GM12801 (cell line): ENCODE data around the gene PCNX1.

Experiments
- TF ChIP-seq, protein P1 (sequence below): IDR thresholded peaks from one replicate; pipeline ENCODE4 v1.5.1; 2011; ENCODE audit warnings: control low read depth; ENCODE audit not compliant: insufficient read length; ENCODE audit errors: extremely low read depth

PCNX1 gene

DNA sequence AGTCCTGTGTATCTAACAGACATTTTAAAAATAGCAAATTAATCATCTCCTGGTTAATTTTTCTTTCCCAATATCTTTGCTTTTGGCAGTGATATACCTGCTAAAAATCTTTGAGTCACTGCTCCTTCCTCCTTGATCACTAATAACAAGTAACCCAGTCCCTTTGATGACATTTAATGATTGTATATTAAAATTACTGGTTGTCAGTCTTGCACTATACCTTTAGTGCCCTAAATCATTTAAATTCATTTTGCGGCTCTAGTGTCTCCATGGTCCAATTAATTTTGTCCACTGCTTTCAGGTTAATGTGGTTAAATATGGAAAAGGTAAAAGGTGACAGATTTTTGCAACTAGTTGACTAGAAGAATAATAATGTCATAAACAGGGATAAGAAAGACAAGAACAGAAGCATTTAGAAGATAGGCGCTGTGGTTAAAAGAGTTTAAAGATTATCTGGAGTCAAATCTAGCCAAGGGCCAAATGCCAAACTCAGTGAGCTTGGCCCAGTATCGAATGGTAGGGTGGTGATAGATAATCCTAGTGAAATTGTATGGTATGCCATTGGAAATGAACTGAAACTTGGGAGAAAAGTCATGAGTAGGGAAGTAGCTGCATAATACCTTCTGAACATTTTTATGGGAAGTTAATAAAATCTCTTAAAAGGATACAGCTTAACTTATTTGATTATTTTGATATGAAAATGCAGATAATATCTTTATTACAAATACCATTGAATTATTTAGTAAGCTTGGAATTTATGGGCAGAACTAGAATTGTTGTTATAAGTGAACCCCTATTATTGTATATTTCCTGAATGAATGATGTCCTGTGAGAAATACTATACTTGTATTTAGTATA is 115.0 kb downstream of the PCNX1 start:
- TF ChIP-seq, protein P1, sequence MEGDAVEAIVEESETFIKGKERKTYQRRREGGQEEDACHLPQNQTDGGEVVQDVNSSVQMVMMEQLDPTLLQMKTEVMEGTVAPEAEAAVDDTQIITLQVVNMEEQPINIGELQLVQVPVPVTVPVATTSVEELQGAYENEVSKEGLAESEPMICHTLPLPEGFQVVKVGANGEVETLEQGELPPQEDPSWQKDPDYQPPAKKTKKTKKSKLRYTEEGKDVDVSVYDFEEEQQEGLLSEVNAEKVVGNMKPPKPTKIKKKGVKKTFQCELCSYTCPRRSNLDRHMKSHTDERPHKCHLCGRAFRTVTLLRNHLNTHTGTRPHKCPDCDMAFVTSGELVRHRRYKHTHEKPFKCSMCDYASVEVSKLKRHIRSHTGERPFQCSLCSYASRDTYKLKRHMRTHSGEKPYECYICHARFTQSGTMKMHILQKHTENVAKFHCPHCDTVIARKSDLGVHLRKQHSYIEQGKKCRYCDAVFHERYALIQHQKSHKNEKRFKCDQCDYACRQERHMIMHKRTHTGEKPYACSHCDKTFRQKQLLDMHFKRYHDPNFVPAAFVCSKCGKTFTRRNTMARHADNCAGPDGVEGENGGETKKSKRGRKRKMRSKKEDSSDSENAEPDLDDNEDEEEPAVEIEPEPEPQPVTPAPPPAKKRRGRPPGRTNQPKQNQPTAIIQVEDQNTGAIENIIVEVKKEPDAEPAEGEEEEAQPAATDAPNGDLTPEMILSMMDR, result no peak

DNA sequence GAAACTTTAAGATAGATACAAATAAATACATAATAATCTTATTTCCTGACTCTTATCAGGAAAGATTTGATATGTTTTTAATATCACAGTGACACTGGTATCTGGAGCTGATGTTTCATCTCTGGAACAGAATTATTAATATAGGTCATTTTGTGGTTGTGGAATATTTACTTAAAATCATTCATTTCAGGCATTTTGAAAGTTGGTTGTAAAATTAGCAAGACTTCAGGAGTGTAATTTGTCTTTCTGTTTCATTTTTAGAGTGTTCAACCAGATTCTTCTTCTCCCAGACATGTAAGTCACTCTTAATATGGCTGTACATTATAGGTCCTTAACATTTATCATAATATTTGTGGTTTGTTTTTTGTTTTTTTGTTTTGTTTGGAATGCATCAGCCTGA is 115.7 kb downstream of the PCNX1 start:
- TF ChIP-seq, protein P1, result no peak

DNA sequence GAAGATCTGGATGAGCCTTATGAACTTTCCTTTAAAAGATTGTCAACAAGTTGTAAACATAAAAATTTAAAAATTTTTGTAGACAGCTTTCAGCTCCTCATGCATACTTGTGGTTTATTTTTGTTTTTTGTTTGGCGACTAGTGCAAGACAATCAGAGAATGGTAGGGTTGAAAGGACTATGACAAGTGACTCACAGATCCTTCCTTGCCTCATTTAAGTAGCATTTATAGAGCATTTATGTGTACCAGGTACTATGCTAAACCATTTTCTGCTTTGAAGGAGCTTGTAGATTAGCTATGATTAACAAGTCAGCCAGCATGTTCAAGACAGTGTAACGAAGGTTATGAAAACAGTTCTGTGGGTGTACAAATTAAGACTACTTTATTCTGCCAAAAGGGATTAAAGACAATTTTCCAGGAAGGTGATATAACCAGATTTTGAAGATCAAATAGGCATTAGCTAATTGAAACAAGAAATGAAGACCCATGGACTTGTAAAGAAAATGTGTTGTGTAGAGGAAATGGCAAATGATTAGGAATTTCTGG is 122.0 kb downstream of the PCNX1 start:
- TF ChIP-seq, protein P1, result no peak

DNA sequence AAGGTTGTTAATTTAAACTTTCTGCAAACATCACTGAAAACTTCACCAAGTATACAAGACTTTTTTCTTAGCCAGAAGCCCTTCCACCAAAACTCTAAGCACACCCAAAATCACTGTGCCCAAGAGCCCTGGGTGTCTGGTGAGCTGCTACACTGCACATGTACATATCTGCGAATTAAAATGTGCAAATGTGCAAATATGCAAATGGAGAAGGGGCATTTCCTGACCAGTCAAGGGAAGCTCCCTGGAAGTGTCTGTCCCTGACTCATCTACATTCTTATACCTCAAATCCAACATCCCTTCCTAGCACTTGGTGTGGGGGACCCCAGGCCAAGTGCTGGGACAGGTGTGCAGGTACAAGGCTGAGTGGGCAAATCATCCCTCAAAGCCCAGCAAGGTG is 123.7 kb downstream of the PCNX1 start:
- TF ChIP-seq, protein P1, result no peak

DNA sequence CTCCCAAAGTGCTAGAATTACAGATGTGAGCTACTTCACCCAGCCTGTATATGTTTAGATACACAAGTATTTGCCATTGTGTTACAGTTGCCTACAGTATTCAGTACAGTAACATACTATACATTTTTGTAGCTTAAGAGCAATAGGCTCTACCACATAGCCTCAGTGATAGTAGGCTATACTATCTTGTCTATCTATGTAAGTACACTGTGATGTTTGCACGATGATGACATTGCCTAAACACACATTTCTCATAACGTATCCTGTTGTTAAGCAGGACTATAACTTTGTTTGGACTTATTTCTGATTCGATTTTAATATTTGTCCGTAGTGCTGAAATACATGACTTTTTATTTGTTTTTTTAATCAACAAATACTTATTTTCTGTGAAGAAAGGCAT is 129.2 kb downstream of the PCNX1 start:
- TF ChIP-seq, protein P1, result no peak

DNA sequence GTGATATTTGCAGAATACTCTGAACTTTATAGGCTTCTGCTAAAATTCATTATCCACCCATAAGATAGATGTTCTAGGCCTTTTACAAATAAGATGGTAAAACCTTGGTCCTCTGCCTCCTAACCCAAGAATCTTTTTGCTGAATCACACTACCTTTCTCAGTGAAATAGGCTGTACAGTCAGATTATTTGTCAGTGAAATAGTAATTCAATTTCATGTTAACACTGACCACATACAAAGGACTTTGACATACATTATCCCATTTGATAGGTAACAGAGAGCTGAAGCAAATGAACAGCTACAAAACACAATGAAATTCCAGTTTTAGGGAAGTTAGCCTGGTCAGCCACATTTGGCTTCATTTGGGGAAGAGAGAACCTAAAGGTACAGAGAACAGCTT is 141.1 kb downstream of the PCNX1 start:
- TF ChIP-seq, protein P1, result no peak

DNA sequence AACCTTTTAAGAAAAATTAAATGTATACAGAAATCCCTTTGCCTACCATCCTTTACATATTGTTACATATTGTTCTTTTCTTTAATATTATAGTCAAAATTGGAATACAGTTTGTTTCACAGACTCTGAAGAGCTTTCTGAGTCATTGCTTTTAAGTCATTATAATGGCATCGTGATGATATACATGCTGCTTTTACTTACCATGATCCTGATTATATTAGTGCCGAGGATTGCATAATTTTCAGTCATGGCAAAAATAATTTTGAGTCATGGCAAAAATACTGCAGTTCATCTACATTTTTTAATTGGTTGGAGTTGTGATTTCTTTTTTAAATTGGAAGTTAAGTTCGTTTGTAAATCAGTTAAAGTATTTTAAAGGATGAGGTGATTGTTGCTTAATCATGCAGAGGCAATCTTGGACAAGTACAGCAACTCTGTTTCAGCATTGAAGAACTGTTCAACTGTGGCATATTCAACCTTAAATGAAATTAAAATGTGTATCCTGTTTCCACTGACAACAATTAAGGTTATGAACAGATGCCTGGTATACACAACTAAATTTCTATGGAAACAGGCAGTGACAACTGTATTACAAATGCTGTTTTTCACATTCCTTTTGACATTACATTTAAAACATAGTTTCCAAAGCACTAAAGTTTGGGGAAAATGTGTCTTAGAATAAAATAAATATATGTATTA is 142.3 kb downstream of the PCNX1 start:
- TF ChIP-seq, protein P1, result no peak
